Measurements from ENCODE around the gene AGFG2. TPM values are rescaled to one million over a fixed set of nuclear protein-coding genes. Genes with fewer than 3 reads are reported as not detected.

Gene AGFG2
- total and polyA plus RNA-seq, 2 of the 13 experiments (the other 11 are each of a cell fraction or from before 2014, with no cell fraction given), result 125 to 132 TPM

DNA sequence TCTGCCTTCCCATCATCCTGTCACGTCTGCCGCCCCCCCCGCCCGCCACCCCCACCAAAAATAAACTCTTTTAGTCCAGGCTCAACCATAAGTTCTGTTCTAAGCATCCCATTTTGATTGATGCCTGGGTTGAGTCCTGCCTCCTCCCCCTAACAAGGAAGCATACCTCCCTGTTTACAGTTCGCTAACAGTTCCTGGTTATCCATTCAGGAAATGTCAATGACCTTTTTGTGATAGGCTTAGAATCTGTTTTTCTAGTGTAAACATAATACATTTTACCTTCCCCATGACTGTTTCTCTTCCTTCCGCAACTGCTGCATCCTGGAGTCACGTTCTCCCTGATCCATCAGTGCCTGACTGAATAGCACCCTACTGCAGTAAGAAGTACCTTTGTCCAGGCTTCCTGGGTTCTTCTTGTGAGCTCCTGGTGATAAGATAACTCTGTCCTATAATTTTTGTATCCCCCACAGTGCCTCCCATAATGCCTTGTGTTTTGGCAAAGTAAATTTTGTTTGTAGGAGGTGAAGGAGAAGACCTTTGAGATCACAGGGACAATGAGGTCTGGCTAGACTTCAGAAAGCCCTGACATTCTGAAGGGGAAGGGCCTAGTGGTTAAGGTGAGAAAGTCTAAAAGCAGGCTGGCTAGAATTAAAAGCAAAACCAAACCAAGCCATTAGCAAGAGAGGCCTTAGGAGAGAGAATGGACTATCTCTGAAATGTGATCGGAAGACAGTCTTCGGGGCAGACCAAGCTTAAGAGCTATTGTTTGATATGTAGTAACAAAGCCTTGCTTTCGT is 7.3 kb downstream of the AGFG2 start (continued):
- TF ChIP-seq ZNF83 (CRISPR knock-in tag; IDR thresholded peaks at IDR 0.05; ENCODE audit: borderline replicate concordance), result no peak
- TF ChIP-seq, protein P1, sequence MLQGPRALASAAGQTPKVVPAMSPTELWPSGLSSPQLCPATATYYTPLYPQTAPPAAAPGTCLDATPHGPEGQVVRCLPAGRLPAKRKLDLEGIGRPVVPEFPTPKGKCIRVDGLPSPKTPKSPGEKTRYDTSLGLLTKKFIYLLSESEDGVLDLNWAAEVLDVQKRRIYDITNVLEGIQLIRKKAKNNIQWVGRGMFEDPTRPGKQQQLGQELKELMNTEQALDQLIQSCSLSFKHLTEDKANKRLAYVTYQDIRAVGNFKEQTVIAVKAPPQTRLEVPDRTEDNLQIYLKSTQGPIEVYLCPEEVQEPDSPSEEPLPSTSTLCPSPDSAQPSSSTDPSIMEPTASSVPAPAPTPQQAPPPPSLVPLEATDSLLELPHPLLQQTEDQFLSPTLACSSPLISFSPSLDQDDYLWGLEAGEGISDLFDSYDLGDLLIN (CRISPR knock-in tag; IDR thresholded peaks at IDR 0.05; ENCODE audit: borderline replicate concordance), result no peak
- TF ChIP-seq, protein P2, sequence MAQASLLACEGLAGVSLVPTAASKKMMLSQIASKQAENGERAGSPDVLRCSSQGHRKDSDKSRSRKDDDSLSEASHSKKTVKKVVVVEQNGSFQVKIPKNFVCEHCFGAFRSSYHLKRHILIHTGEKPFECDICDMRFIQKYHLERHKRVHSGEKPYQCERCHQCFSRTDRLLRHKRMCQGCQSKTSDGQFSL (CRISPR knock-in tag; IDR thresholded peaks at IDR 0.05), result no peak
- TF ChIP-seq ZSCAN20 (CRISPR knock-in tag; IDR thresholded peaks at IDR 0.05; ENCODE audit: borderline replicate concordance), result no peak
- TF ChIP-seq ZNF12 (CRISPR knock-in tag; IDR thresholded peaks at IDR 0.05), result peak; percentile 38; the same call in 1 of the 2 replicates
- TF ChIP-seq, protein P3, sequence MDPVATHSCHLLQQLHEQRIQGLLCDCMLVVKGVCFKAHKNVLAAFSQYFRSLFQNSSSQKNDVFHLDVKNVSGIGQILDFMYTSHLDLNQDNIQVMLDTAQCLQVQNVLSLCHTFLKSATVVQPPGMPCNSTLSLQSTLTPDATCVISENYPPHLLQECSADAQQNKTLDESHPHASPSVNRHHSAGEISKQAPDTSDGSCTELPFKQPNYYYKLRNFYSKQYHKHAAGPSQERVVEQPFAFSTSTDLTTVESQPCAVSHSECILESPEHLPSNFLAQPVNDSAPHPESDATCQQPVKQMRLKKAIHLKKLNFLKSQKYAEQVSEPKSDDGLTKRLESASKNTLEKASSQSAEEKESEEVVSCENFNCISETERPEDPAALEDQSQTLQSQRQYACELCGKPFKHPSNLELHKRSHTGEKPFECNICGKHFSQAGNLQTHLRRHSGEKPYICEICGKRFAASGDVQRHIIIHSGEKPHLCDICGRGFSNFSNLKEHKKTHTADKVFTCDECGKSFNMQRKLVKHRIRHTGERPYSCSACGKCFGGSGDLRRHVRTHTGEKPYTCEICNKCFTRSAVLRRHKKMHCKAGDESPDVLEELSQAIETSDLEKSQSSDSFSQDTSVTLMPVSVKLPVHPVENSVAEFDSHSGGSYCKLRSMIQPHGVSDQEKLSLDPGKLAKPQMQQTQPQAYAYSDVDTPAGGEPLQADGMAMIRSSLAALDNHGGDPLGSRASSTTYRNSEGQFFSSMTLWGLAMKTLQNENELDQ (CRISPR knock-in tag; IDR thresholded peaks at IDR 0.05; ENCODE audit: borderline replicate concordance), result no peak
- TF ChIP-seq ZFP90 (CRISPR knock-in tag; IDR thresholded peaks at IDR 0.05; ENCODE audit: borderline replicate concordance), result no peak
- TF ChIP-seq ZSCAN12 (CRISPR knock-in tag; IDR thresholded peaks at IDR 0.05), result no peak
- TF ChIP-seq ZNF138 (CRISPR knock-in tag; IDR thresholded peaks at IDR 0.05; ENCODE audit: low read depth), result no peak
- TF ChIP-seq U2AF2 (IDR thresholded peaks at IDR 0.05; ENCODE audit: low read depth, low read length), result no peak
- peak; percentile 56; the same call in 1 of the 2 replicates for TF ChIP-seq FOXA1 (IDR thresholded peaks at IDR 0.05)
- TF ChIP-seq FOXA1 (CRISPR knock-in tag; IDR thresholded peaks at IDR 0.05), result peak; percentile 96
- TF ChIP-seq MYC (CRISPR knock-in tag; IDR thresholded peaks at IDR 0.05; ENCODE audit: borderline replicate concordance), result no peak
- TF ChIP-seq, protein P4, sequence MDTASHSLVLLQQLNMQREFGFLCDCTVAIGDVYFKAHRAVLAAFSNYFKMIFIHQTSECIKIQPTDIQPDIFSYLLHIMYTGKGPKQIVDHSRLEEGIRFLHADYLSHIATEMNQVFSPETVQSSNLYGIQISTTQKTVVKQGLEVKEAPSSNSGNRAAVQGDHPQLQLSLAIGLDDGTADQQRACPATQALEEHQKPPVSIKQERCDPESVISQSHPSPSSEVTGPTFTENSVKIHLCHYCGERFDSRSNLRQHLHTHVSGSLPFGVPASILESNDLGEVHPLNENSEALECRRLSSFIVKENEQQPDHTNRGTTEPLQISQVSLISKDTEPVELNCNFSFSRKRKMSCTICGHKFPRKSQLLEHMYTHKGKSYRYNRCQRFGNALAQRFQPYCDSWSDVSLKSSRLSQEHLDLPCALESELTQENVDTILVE (CRISPR knock-in tag; IDR thresholded peaks at IDR 0.05), result no peak; the same call in 1 of the 2 replicates
- peak; percentile 74; the same call in 1 of the 2 replicates for TF ChIP-seq HMG20A (CRISPR knock-in tag; IDR thresholded peaks at IDR 0.05; ENCODE audit: borderline replicate concordance)
- no peak for TF ChIP-seq ZNF337 (CRISPR knock-in tag; IDR thresholded peaks at IDR 0.05; ENCODE audit: borderline replicate concordance, low read depth)
- no peak for TF ChIP-seq ZNF775 (CRISPR knock-in tag; IDR thresholded peaks at IDR 0.05; ENCODE audit: borderline replicate concordance)
- TF ChIP-seq RAD51 (IDR thresholded peaks at IDR 0.05; ENCODE audit: borderline replicate concordance), result no peak
- TF ChIP-seq, protein P5, sequence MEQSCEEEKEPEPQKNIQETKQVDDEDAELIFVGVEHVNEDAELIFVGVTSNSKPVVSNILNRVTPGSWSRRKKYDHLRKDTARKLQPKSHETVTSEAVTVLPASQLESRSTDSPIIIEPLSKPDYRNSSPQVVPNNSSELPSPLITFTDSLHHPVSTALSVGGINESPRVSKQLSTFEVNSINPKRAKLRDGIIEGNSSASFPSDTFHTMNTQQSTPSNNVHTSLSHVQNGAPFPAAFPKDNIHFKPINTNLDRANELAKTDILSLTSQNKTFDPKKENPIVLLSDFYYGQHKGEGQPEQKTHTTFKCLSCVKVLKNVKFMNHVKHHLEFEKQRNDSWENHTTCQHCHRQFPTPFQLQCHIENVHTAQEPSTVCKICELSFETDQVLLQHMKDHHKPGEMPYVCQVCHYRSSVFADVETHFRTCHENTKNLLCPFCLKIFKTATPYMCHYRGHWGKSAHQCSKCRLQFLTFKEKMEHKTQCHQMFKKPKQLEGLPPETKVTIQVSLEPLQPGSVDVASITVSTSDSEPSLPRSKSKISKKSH (CRISPR knock-in tag; IDR thresholded peaks at IDR 0.05; ENCODE audit: borderline replicate concordance), result no peak
- no peak for TF ChIP-seq ZNF672 (CRISPR knock-in tag; IDR thresholded peaks at IDR 0.05)
- no peak for TF ChIP-seq ZBTB7A (CRISPR knock-in tag; IDR thresholded peaks at IDR 0.05)
- TF ChIP-seq, protein P6, sequence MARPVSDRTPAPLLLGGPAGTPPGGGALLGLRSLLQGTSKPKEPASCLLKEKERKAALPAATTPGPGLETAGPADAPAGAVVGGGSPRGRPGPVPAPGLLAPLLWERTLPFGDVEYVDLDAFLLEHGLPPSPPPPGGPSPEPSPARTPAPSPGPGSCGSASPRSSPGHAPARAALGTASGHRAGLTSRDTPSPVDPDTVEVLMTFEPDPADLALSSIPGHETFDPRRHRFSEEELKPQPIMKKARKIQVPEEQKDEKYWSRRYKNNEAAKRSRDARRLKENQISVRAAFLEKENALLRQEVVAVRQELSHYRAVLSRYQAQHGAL (CRISPR knock-in tag; IDR thresholded peaks at IDR 0.05; ENCODE audit: not compliant biosample characterization), result no peak
- TF ChIP-seq ZNF619 (CRISPR knock-in tag; IDR thresholded peaks at IDR 0.05), result no peak
